B cell (primary cell): Measurements from ENCODE around the gene LNPK. TPM values are rescaled to one million over a fixed set of nuclear protein-coding genes. Genes with fewer than 3 reads are reported as not detected.

Source experiments
- ATAC-seq: fragments of 200-7000 bp; cut with Tn5 transposase; one replicate; pipeline ENCODE4 v1.10.0; 2021; ENCODE audit warnings: low read depth, mild to moderate bottlenecking, moderate number of reproducible peaks, moderate library complexity
- CTCF ChIA-PET: fragments of 350-600 bp; sonication (Branson Sonifier 250); formaldehyde crosslinking; loops from one replicate; lab custom pipeline; 2021; ENCODE audit warnings: antibody characterized with exemption, inconsistent platforms; lab: Charles Lee
- POLR2A ChIA-PET: fragments of 350-600 bp; sonication (Branson Sonifier 250); formaldehyde crosslinking; loops from one replicate; lab custom pipeline; 2021; ENCODE audit warnings: antibody characterized with exemption; lab: Charles Lee
- DNase-seq: peaks from one replicate; pipeline ENCODE4 v3.0.0; 2013
- H2AFZ ChIP-seq: 2 replicates; pipeline ENCODE4 v1.6.1; 2012; ENCODE audit warnings: mild to moderate bottlenecking, low read depth, low read length; ENCODE audit not compliant: insufficient read depth, poor library complexity, severe bottlenecking
- H3K27ac ChIP-seq, 2 donors: 1 replicate in 1 of 2; 2 replicates in 1 of 2; pipeline ENCODE4 v1.5.1; 2012 to 2013; ENCODE audit warnings: low read length in 2 of 2, mild to moderate bottlenecking in 2 of 2, moderate library complexity in 1 of 2
- H3K27me3 ChIP-seq, 4 experiments: fragments of 200-600 bp in 1 of 4; sonication (generic) in 1 of 4; replicated peaks in 1 of 4; 1 replicate in 2 of 4; 2 replicates in 2 of 4; pipeline versions ENCODE4 v1.6.1 to v1.7.0; 2013 to 2016; ENCODE audit warnings: low read length in 3 of 4, mild to moderate bottlenecking in 2 of 4, mixed read lengths in 1 of 4, moderate library complexity in 1 of 4; ENCODE audit not compliant: insufficient read depth in 4 of 4, control insufficient read depth in 3 of 4; ENCODE audit errors: control extremely low read depth in 1 of 4
- H3K36me3 ChIP-seq, 2 experiments: replicated peaks in 1 of 2; 1 replicate in 1 of 2; 2 replicates in 1 of 2; pipeline versions ENCODE4 v1.6.1 to v1.7.1; 2013; ENCODE audit warnings: low read length in 1 of 2; ENCODE audit not compliant: insufficient read depth in 2 of 2, control insufficient read depth in 1 of 2; ENCODE audit errors: control extremely low read depth in 1 of 2, extremely low read depth in 1 of 2
- H3K4me1 ChIP-seq, 2 donors: fragments of 200-600 bp in 1 of 2; sonication (generic) in 1 of 2; 1 replicate in 1 of 2; 2 replicates in 1 of 2; pipeline versions ENCODE4 v1.5.1 to v1.6.1; 2013 to 2017; ENCODE audit warnings: low read length in 2 of 2; ENCODE audit not compliant: control insufficient read depth in 2 of 2, insufficient read depth in 2 of 2
- H3K4me2 ChIP-seq: replicated peaks from 2 replicates; pipeline ENCODE3; 2012; ENCODE audit warnings: mild to moderate bottlenecking, low read depth, low read length; ENCODE audit not compliant: poor library complexity, severe bottlenecking
- H3K4me3 ChIP-seq, 5 experiments: fragments of 200-600 bp in 1 of 5; sonication (generic) in 1 of 5; 1 replicate in 3 of 5; 2 replicates in 2 of 5; pipeline versions ENCODE4 v1.5.1 to v1.7.0; 2011 to 2016; ENCODE audit warnings: low read length in 4 of 5, mild to moderate bottlenecking in 4 of 5, low read depth in 2 of 5, control low read depth in 1 of 5, moderate library complexity in 1 of 5; ENCODE audit not compliant: insufficient read depth in 1 of 5; ENCODE audit errors: control extremely low read depth in 1 of 5, extremely low read depth in 1 of 5
- H3K79me2 ChIP-seq: fragments of 200-600 bp; sonication (generic); one replicate; pipeline ENCODE4 v1.6.0; 2016; ENCODE audit warnings: low read length; ENCODE audit not compliant: control insufficient read depth, insufficient read depth
- H3K9ac ChIP-seq: fragments of 200-600 bp; sonication (generic); 2 replicates; pipeline ENCODE4 v1.6.1; 2017; ENCODE audit warnings: mild to moderate bottlenecking, low read length, moderate library complexity
- H3K9me3 ChIP-seq, 3 donors: one replicate each; pipeline versions ENCODE4 v1.6.1 to v1.7.1; 2013; ENCODE audit warnings: low read length in 2 of 3; ENCODE audit not compliant: control insufficient read depth in 2 of 3, insufficient read depth in 1 of 3; ENCODE audit errors: control extremely low read depth in 1 of 3
- H4K20me1 ChIP-seq: 2 replicates; pipeline ENCODE4 v1.6.0; 2012; ENCODE audit warnings: mild to moderate bottlenecking, low read length; ENCODE audit not compliant: insufficient read depth, control insufficient read depth, poor library complexity, severe bottlenecking
- H3K27ac Mint-ChIP-seq: one replicate; pipeline ENCODE4 v1.8.0; 2021; ENCODE audit warnings: mixed read lengths
- H3K27me3 Mint-ChIP-seq: one replicate; pipeline ENCODE4 v1.8.0; 2021; ENCODE audit warnings: mixed read lengths
- H3K4me1 Mint-ChIP-seq: one replicate; pipeline ENCODE4 v1.8.0; 2021; ENCODE audit warnings: mixed read lengths
- H3K4me3 Mint-ChIP-seq: one replicate; pipeline ENCODE4 v1.8.0; 2021; ENCODE audit warnings: mixed read lengths
- H3K9me3 Mint-ChIP-seq: one replicate; pipeline ENCODE4 v1.8.0; 2022; ENCODE audit warnings: mixed read lengths; ENCODE audit not compliant: insufficient read depth
- CTCF ChIP-seq: fragments of 200-600 bp; IDR thresholded peaks from one replicate; pipeline ENCODE4 v1.8.0; 2022; ENCODE audit warnings: antibody characterized with exemption, mild to moderate bottlenecking
- EZH2 ChIP-seq: IDR thresholded peaks from 2 replicates; pipeline ENCODE4 v1.6.1; 2012; ENCODE audit warnings: borderline replicate concordance, low read depth, mild to moderate bottlenecking, moderate library complexity, low read length; ENCODE audit not compliant: insufficient read depth, poor library complexity, severe bottlenecking
- WGBS: methylation state at CpG from one replicate; pipeline ENCODE4 v1.1.5; 2013; ENCODE audit warnings: missing lambda C conversion rate; ENCODE audit not compliant: insufficient coverage; 5-methylcytosine and 5-hydroxymethylcytosine counted together
- intact Hi-C: fragments of 100-400 bp; cut with micrococcal nuclease; formaldehyde crosslinking; loops from one replicate; pipeline ENCODE4 v1.10.0; 2022
- polyA plus RNA-seq: library from polyadenylated mRNA; depleted of rRNA; stranded (reverse); fragments of >200 nt; gene quantifications from 2 replicates; pipeline ENCODE4 v1.2.3, GENCODE V29; 2012
- total RNA-seq, 2 donors: library from RNA; stranded (reverse); fragments of 120-200 nt in 1 of 2; gene quantifications; 1 replicate in 1 of 2; 2 replicates in 1 of 2; pipeline versions ENCODE4 v1.2.3 to v1.2.4, GENCODE V29; 2013 to 2022

Gene LNPK
- total and polyA plus RNA-seq, 2 donors (not counting 1 experiment from before 2014, with no cell fraction given): 3.2 to 15.9 TPM

DNA sequence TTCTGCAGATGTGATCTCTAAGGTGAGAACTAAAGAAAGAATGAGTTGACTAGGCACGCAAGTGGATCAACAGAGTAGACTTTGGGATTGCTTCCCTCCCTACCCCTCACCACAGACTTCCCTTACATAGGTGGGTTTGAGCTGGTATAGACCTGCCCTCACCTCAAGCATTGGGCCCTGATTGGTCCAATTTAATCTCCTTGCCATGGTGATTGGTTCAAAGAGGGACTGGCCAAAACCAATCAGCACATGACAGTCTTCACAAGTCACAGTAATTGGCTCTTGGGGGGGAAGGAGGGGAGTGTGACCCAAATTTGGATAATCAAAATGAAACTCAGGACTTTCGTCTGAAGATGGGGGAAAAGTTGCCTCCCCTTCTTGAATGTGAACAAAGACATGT is 36.6 kb upstream of the LNPK start:
- no peaks in the 10 kb centered on the region for H3K79me2 ChIP-seq
- Mint-ChIP-seq H3K27me3 (peaks cover 38% of the 10 kb centered on the region), H3K4me3 (no peak overlapping the region), H3K9me3 (peaks cover 2% of the 10 kb centered on the region), H3K4me1 (no peaks in the 10 kb centered on the region), H3K27ac (no peak overlapping the region)
- ChIA-PET CTCF (no interaction called here), POLR2A (no interaction called here)
- no peak for ATAC-seq
- no peak overlapping the region for H3K27ac ChIP-seq
- no CpG with 5 or more reads among the region's 2 CpGs for WGBS
- TF ChIP-seq CTCF (no peak), EZH2 (no peak)
- H2AFZ ChIP-seq: no peak overlapping the region
- no peak for DNase-seq
- H3K27me3 ChIP-seq: peaks cover 0 to 6% (median 0%) of the 10 kb centered on the region in 4 experiments
- H3K4me3 ChIP-seq: no peak overlapping the region
- H3K4me2 ChIP-seq: no peak overlapping the region
- H3K9me3 ChIP-seq: peaks cover 0 to 5% (median 0%) of the 10 kb centered on the region in 3 donors
- H4K20me1 ChIP-seq: no peaks in the 10 kb centered on the region
- no peaks in the 10 kb centered on the region for H3K36me3 ChIP-seq
- H3K4me1 ChIP-seq: no peaks in the 10 kb centered on the region
- no peak overlapping the region for H3K9ac ChIP-seq
- intact Hi-C loops: no loop called here

- no peak overlapping the region for H3K9ac ChIP-seq
- ATAC-seq: no peak
- H3K9me3 ChIP-seq: no peaks in the 10 kb centered on the region
- Mint-ChIP-seq H3K4me3 (no peak overlapping the region), H3K9me3 (no peaks in the 10 kb centered on the region), H3K4me1 (no peaks in the 10 kb centered on the region), H3K27me3 (peaks cover 35% of the 10 kb centered on the region), H3K27ac (no peak overlapping the region)
- H3K4me3 ChIP-seq: no peak overlapping the region
- DNase-seq: no peak
- 93% methylated on average over 2 of the region's 6 CpGs for WGBS
- H3K4me2 ChIP-seq: no peak overlapping the region
- intact Hi-C loops: no loop called here
- no peak for TF ChIP-seq EZH2
- TF ChIP-seq CTCF: no peak
- H3K27ac ChIP-seq: no peak overlapping the region
- ChIA-PET POLR2A (no interaction called here), CTCF (no interaction called here)
- no peaks in the 10 kb centered on the region for H3K4me1 ChIP-seq
- H4K20me1 ChIP-seq: no peaks in the 10 kb centered on the region
- H3K27me3 ChIP-seq: no peaks in the 10 kb centered on the region
- H3K79me2 ChIP-seq: no peaks in the 10 kb centered on the region
- H3K36me3 ChIP-seq: no peaks in the 10 kb centered on the region
- no peak overlapping the region for H2AFZ ChIP-seq
Measured at GRCh38 chr2:176035013-176035691, 33.1 kb upstream of the LNPK start.
